Measurements from ENCODE around the gene SH3GL1.

SH3GL1 gene

GRCh38 chr19:4431808-4432674 is 31.7 kb upstream of the SH3GL1 start:
- Histone ChIP-seq H2BK5ac (ENCODE audit: low read depth, low read length, poor library complexity, severe bottlenecking) (no peak overlapping the region), H4K91ac (ENCODE audit: low read length) (no peak overlapping the region), H3K36me3 (ENCODE audit: control insufficient read depth in 1 of 2, insufficient read depth in 2 of 2, low read depth in 1 of 2, low read length in 2 of 2) (peaks cover 44 to 62% of the 10 kb centered on the region in 2 experiments), H3K4me1 (ENCODE audit: control insufficient read depth, insufficient read depth, low read depth, low read length) (peaks cover 2% of the 10 kb centered on the region), H3K27me3 (ENCODE audit: control insufficient read depth in 1 of 2, insufficient read depth in 1 of 2, low read length in 2 of 2) (no peaks in the 10 kb centered on the region), H3K18ac (ENCODE audit: low read depth in 1 of 2, low read length in 2 of 2) (no peak overlapping the region), H3K14ac (ENCODE audit: low read length in 2 of 2) (no peak overlapping the region), H3K4me3 (ENCODE audit: insufficient read depth in 1 of 2, low read depth in 1 of 2, low read length in 2 of 2) (no peak overlapping the region), H2AK5ac (ENCODE audit: low read length, severe bottlenecking) (no peak overlapping the region), H3K27ac (ENCODE audit: low read length, poor library complexity, severe bottlenecking) (no peak overlapping the region), H2BK12ac (ENCODE audit: low read length in 2 of 2) (no peak overlapping the region), H2AFZ (ENCODE audit: low read depth, low read length) (no peak overlapping the region), H3K4me2 (ENCODE audit: low read length, poor library complexity, severe bottlenecking) (no peak overlapping the region), H3K23ac (ENCODE audit: low read length in 2 of 2) (no peak overlapping the region), H3K9me3 (ENCODE audit: control insufficient read depth, low read length) (no peaks in the 10 kb centered on the region), H2BK120ac (ENCODE audit: low read depth, low read length) (no peak overlapping the region), H3K4ac (ENCODE audit: low read depth in 1 of 2, low read length in 2 of 2) (no peak overlapping the region), H2BK15ac (ENCODE audit: low read depth, poor library complexity, severe bottlenecking) (no peak overlapping the region), H3K9ac (ENCODE audit: low read length) (no peak overlapping the region), H3K79me1 (replicated peaks; ENCODE audit: low read length, poor library complexity, severe bottlenecking) (peaks cover 13% of the 10 kb centered on the region), H4K8ac (ENCODE audit: low read length) (no peak overlapping the region)
- no peak for DNase-seq
- 96% methylated on average over 26 of the region's 26 CpGs for WGBS

- H3K27ac ChIP-seq (ENCODE audit: low read length, poor library complexity, severe bottlenecking) = no peak overlapping the region
- 95% methylated on average over 9 of the region's 9 CpGs for WGBS
- no peak overlapping the region for H2BK12ac ChIP-seq (ENCODE audit: low read length in 2 of 2)
These were observed 30.9 kb upstream of the SH3GL1 start for GRCh38 chr19:4431296-4431695.

GRCh38 chr19:4430760-4431159 is 30.4 kb upstream of the SH3GL1 start:
- H3K4ac ChIP-seq (ENCODE audit: low read depth in 1 of 2, low read length in 2 of 2) = no peak overlapping the region
- no peak overlapping the region for H3K4me2 ChIP-seq (ENCODE audit: low read length, poor library complexity, severe bottlenecking)
- H2BK120ac ChIP-seq (ENCODE audit: low read depth, low read length) = no peak overlapping the region
- H3K9me3 ChIP-seq (ENCODE audit: control insufficient read depth, low read length) = no peaks in the 10 kb centered on the region
- no peak overlapping the region for H3K18ac ChIP-seq (ENCODE audit: low read depth in 1 of 2, low read length in 2 of 2)
- peaks cover 7% of the 10 kb centered on the region for H3K79me1 ChIP-seq (replicated peaks; ENCODE audit: low read length, poor library complexity, severe bottlenecking)
- no peak overlapping the region for H2BK15ac ChIP-seq (ENCODE audit: low read depth, poor library complexity, severe bottlenecking)
- no peak overlapping the region for H2AFZ ChIP-seq (ENCODE audit: low read depth, low read length)
- H2AK5ac ChIP-seq (ENCODE audit: low read length, severe bottlenecking) = no peak overlapping the region
- no peak overlapping the region for H3K23ac ChIP-seq (ENCODE audit: low read length in 2 of 2)
- no peak overlapping the region for H4K91ac ChIP-seq (ENCODE audit: low read length)
- 97% methylated on average over 11 of the region's 12 CpGs for WGBS
- peaks cover 44 to 53% of the 10 kb centered on the region in 2 experiments for H3K36me3 ChIP-seq (ENCODE audit: control insufficient read depth in 1 of 2, insufficient read depth in 2 of 2, low read depth in 1 of 2, low read length in 2 of 2)
- no peak overlapping the region for H3K4me3 ChIP-seq (ENCODE audit: insufficient read depth in 1 of 2, low read depth in 1 of 2, low read length in 2 of 2)
- H3K27ac ChIP-seq (ENCODE audit: low read length, poor library complexity, severe bottlenecking) = no peak overlapping the region
- no peak overlapping the region for H3K9ac ChIP-seq (ENCODE audit: low read length)
- DNase-seq = no peak
- H3K27me3 ChIP-seq (ENCODE audit: control insufficient read depth in 1 of 2, insufficient read depth in 1 of 2, low read length in 2 of 2) = no peaks in the 10 kb centered on the region
- no peak overlapping the region for H2BK5ac ChIP-seq (ENCODE audit: low read depth, low read length, poor library complexity, severe bottlenecking)
- H4K8ac ChIP-seq (ENCODE audit: low read length) = no peak overlapping the region
- no peak overlapping the region for H2BK12ac ChIP-seq (ENCODE audit: low read length in 2 of 2)
- H3K14ac ChIP-seq (ENCODE audit: low read length in 2 of 2) = no peak overlapping the region
- H3K4me1 ChIP-seq (ENCODE audit: control insufficient read depth, insufficient read depth, low read depth, low read length) = no peaks in the 10 kb centered on the region

More at GRCh38 chr19:4431296-4431695, 30.9 kb upstream of the SH3GL1 start:
- Histone ChIP-seq H3K36me3 (ENCODE audit: control insufficient read depth in 1 of 2, insufficient read depth in 2 of 2, low read depth in 1 of 2, low read length in 2 of 2) (peaks cover 44 to 54% of the 10 kb centered on the region in 2 experiments), H4K8ac (ENCODE audit: low read length) (no peak overlapping the region), H2BK15ac (ENCODE audit: low read depth, poor library complexity, severe bottlenecking) (no peak overlapping the region), H2AK5ac (ENCODE audit: low read length, severe bottlenecking) (no peak overlapping the region), H3K27me3 (ENCODE audit: control insufficient read depth in 1 of 2, insufficient read depth in 1 of 2, low read length in 2 of 2) (no peaks in the 10 kb centered on the region), H2AFZ (ENCODE audit: low read depth, low read length) (no peak overlapping the region), H2BK5ac (ENCODE audit: low read depth, low read length, poor library complexity, severe bottlenecking) (no peak overlapping the region), H3K4me3 (ENCODE audit: insufficient read depth in 1 of 2, low read depth in 1 of 2, low read length in 2 of 2) (no peak overlapping the region), H3K9me3 (ENCODE audit: control insufficient read depth, low read length) (no peaks in the 10 kb centered on the region), H3K23ac (ENCODE audit: low read length in 2 of 2) (no peak overlapping the region), H3K4ac (ENCODE audit: low read depth in 1 of 2, low read length in 2 of 2) (no peak overlapping the region), H3K79me1 (replicated peaks; ENCODE audit: low read length, poor library complexity, severe bottlenecking) (peaks cover 7% of the 10 kb centered on the region), H3K4me1 (ENCODE audit: control insufficient read depth, insufficient read depth, low read depth, low read length) (peaks cover under 1% of the 10 kb centered on the region), H3K18ac (ENCODE audit: low read depth in 1 of 2, low read length in 2 of 2) (no peak overlapping the region), H3K4me2 (ENCODE audit: low read length, poor library complexity, severe bottlenecking) (no peak overlapping the region), H3K14ac (ENCODE audit: low read length in 2 of 2) (no peak overlapping the region), H3K9ac (ENCODE audit: low read length) (no peak overlapping the region), H2BK120ac (ENCODE audit: low read depth, low read length) (no peak overlapping the region), H4K91ac (ENCODE audit: low read length) (no peak overlapping the region)
- DNase-seq = no peak

DNA sequence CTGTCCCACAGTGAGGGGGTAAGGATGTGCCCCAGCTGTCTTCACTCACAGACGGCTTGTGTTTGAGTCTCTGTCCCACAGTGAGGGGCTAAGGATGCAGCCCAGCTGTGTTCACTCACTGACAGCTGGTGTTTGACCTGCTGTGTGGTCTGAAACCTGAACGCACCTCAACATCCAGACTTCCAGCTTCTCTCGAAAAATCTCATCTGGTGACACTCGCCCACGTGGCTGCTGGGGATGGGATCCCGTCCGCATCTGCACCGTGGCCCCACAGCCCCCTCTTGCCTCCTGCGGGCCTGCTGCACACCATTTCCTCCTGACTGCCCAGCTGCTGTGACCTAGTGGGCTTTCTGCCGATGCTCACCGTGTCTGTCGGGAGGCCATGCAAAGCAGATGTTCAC is 29.4 kb upstream of the SH3GL1 start:
- no peaks in the 10 kb centered on the region for H3K27me3 ChIP-seq (ENCODE audit: control insufficient read depth in 1 of 2, insufficient read depth in 1 of 2, low read length in 2 of 2)
- H2BK120ac ChIP-seq (ENCODE audit: low read depth, low read length) = no peak overlapping the region
- no peak overlapping the region for H3K4ac ChIP-seq (ENCODE audit: low read depth in 1 of 2, low read length in 2 of 2)
- H2BK12ac ChIP-seq (ENCODE audit: low read length in 2 of 2) = no peak overlapping the region
- no peak overlapping the region for H3K14ac ChIP-seq (ENCODE audit: low read length in 2 of 2)
- H3K9me3 ChIP-seq (ENCODE audit: control insufficient read depth, low read length) = no peaks in the 10 kb centered on the region
- no peak overlapping the region for H4K8ac ChIP-seq (ENCODE audit: low read length)
- no peak overlapping the region for H3K4me2 ChIP-seq (ENCODE audit: low read length, poor library complexity, severe bottlenecking)
- no peak overlapping the region for H3K23ac ChIP-seq (ENCODE audit: low read length in 2 of 2)
- H2AK5ac ChIP-seq (ENCODE audit: low read length, severe bottlenecking) = no peak overlapping the region
- H3K27ac ChIP-seq (ENCODE audit: low read length, poor library complexity, severe bottlenecking) = no peak overlapping the region
- peaks cover 44 to 56% of the 10 kb centered on the region in 2 experiments for H3K36me3 ChIP-seq (ENCODE audit: control insufficient read depth in 1 of 2, insufficient read depth in 2 of 2, low read depth in 1 of 2, low read length in 2 of 2)
- WGBS = 93% methylated on average over 12 of the region's 12 CpGs
- no peak overlapping the region for H3K9ac ChIP-seq (ENCODE audit: low read length)
- H4K91ac ChIP-seq (ENCODE audit: low read length) = no peak overlapping the region
- H2AFZ ChIP-seq (ENCODE audit: low read depth, low read length) = no peak overlapping the region
- no peak overlapping the region for H3K18ac ChIP-seq (ENCODE audit: low read depth in 1 of 2, low read length in 2 of 2)
- no peak overlapping the region for H2BK15ac ChIP-seq (ENCODE audit: low read depth, poor library complexity, severe bottlenecking)
- H2BK5ac ChIP-seq (ENCODE audit: low read depth, low read length, poor library complexity, severe bottlenecking) = no peak overlapping the region
- peaks cover 3% of the 10 kb centered on the region for H3K4me1 ChIP-seq (ENCODE audit: control insufficient read depth, insufficient read depth, low read depth, low read length)
- peaks cover 9% of the 10 kb centered on the region for H3K79me1 ChIP-seq (replicated peaks; ENCODE audit: low read length, poor library complexity, severe bottlenecking)
- DNase-seq = no peak
- no peak overlapping the region for H3K4me3 ChIP-seq (ENCODE audit: insufficient read depth in 1 of 2, low read depth in 1 of 2, low read length in 2 of 2)

Measured in mesenchymal stem cell (in vitro differentiated cells and primary cell).